Measurements from ENCODE around the gene PRDM15.

The PRDM15 gene

GRCh38 chr21:41864311-41865001, 14.7 kb downstream of the PRDM15 start:
- DNase-seq (ENCODE audit: low read depth in 2 of 2, low spot score in 1 of 2): no peak

GRCh38 chr21:41863439-41863740, 15.8 kb downstream of the PRDM15 start:
- no peak for DNase-seq (ENCODE audit: low read depth in 2 of 2, low spot score in 1 of 2)

DNA sequence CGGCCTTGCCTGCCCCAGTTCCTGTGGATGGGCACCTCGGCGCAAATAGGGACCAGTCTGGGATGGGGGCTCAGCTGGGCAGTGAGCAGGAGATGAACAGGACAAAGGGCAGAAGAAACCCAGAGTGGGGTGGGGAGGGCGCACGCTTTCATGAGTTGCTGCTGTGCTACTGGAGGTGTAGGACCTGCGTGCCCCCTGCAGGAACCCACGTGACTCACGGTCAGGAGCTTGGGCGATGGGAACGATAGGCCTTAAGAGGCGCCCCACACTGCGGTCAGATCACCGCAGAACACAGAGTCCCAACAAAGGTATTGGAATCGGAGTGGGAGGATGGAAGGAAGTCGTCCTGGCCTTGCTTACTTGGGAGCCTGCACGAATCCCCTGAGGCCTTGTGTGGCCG, 17.2 kb downstream of the PRDM15 start:
- no peak for DNase-seq (ENCODE audit: low read depth in 2 of 2, low spot score in 1 of 2)

DNA sequence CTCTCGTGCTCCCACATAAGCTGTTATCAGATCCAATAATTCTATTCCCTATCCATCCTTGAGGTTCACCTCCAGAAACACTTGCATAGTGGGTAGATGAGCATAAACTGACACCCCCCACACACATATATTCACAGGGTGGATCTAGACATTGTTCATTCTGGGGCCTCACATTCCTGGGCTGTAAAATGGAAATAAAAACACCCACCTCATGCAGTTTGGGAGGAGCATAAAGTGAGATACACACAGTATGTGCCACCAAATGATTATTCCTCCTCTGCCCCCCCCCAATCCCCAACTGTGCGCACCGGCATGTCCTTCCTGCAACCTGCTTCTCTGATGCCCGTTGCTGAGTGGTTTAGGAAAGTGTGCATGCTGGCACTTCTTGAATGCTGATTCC, 17.9 kb downstream of the PRDM15 start:
- no peak for DNase-seq (ENCODE audit: low read depth in 2 of 2, low spot score in 1 of 2)

- no peak for DNase-seq (ENCODE audit: low read depth in 2 of 2, low spot score in 1 of 2)
Measured at GRCh38 chr21:41859297-41859980, 19.7 kb downstream of the PRDM15 start.

- no peak for DNase-seq (ENCODE audit: low read depth in 2 of 2, low spot score in 1 of 2)
Measured at GRCh38 chr21:41858466-41859296, 20.5 kb downstream of the PRDM15 start.

- DNase-seq (ENCODE audit: low read depth in 2 of 2, low spot score in 1 of 2): no peak
Measured at GRCh38 chr21:41857771-41858300, 21.3 kb downstream of the PRDM15 start.

DNA sequence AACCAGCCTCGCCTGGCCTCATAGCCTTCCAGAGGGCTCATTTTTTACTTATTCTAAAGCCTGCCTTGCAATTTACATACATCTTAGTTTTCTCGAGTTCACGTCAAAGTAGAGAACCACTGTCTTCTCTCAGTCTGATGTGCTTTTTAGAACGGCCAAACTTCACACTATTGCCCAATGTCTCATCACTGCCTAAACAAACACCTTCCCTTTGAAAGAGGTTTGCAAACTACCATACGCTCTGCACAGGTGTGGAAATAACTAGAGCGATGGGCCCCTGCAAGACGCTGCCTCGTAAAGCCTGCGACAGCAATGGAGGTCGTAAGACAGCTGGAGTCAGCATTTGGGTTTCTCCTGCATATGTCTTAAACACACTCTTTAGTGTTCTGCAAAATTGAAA, 22.6 kb downstream of the PRDM15 start:
- no peak for DNase-seq (ENCODE audit: low read depth in 2 of 2, low spot score in 1 of 2)

GRCh38 chr21:41854426-41854995, 24.6 kb downstream of the PRDM15 start:
- DNase-seq (ENCODE audit: low read depth in 2 of 2, low spot score in 1 of 2): no peak

DNA sequence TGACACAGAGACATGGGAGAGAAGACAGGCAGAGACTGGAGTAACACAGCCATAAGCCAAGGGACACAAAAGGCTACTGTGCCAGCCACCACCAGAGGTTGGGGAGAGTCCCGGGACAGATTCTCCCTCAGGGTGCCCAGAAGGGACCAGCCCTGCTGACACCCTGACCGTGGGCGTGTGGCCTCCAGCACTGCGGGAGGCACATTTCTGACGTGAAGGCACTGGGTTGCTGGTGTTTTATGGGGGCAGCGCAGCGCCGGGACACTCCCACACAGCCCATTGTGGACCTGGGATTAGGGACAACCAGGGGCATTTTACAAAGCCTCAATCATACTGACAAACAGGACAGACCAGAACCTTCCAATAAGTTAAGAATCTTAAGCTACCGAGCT, 26.2 kb downstream of the PRDM15 start:
- DNase-seq (ENCODE audit: low read depth in 2 of 2, low spot score in 1 of 2): no peak

- DNase-seq (ENCODE audit: low read depth in 2 of 2, low spot score in 1 of 2): no peak
Measured at GRCh38 chr21:41852151-41852928, 26.8 kb downstream of the PRDM15 start.

GRCh38 chr21:41851090-41851790, 27.9 kb downstream of the PRDM15 start:
- DNase-seq (ENCODE audit: low read depth in 2 of 2, low spot score in 1 of 2): no peak

DNA sequence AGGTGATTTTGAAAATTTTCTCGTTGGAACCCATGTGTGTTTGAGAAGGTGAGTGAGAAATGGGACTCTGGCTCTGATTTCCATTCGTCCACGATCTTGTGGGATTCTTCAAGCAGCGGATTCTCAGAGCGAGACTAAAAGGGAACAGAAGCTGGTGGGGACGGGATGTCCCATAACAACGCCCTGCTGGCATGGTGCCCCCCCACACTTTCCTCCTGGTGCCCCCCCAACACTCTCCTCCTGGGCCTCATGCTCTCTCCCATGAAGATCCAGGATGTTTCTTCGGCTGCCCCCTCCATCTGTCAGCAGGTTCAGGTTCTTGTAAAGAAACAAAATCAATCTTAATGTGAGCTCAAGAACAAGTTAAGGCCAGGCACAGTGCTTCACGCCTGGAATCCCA, 29.1 kb downstream of the PRDM15 start:
- DNase-seq (ENCODE audit: low read depth in 2 of 2, low spot score in 1 of 2): no peak

DNA sequence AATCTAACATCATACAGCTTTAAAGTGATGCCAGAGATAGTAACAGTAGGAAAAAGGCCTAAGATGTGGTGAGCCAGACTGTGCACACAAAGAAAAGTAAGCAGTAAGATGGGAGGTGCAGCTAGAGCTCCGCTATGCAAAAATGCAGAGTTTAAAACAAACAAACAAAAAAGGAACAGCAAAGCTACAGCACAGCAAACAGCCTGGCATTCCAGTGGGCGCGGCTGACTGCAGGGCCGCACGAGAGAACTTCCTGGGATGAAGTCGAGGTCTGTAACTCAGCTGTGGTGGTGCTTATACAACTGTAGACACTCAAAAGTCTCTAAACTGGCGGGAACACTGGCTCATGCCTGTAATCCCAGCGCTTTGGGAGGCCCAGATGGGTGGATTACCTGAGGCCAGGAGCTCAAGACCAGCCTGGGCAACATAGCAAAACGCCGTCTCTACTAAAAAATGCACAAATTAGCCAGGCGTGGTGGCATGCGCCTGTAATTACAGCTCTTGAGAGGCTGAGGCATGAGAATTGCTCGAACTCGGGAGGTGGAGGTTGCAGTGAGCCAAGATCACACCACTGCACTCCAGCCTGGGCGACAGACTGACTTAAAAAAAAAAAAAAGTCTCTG, 30.1 kb downstream of the PRDM15 start:
- DNase-seq (ENCODE audit: low read depth in 2 of 2, low spot score in 1 of 2): no peak

DNA sequence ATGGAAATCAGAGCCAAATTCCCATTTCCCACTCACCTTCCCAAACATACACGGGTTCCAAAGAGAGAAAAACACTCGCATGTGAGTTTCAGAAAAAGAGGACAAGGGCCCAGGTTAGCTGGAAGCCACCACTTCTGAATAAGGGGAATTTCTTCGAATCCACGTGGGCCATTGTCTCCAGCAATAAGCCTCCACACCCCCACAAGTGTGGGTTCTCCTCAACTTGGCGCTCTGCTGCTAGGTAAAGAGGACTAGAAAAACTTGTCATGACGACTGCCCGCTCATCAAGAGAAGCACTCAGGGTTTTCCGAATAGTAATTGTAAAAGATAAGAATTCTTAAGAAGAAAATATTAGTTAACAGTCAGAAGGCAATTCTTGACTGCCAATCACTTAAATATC, 30.6 kb downstream of the PRDM15 start:
- no peak for DNase-seq (ENCODE audit: low read depth in 2 of 2, low spot score in 1 of 2)

DNA sequence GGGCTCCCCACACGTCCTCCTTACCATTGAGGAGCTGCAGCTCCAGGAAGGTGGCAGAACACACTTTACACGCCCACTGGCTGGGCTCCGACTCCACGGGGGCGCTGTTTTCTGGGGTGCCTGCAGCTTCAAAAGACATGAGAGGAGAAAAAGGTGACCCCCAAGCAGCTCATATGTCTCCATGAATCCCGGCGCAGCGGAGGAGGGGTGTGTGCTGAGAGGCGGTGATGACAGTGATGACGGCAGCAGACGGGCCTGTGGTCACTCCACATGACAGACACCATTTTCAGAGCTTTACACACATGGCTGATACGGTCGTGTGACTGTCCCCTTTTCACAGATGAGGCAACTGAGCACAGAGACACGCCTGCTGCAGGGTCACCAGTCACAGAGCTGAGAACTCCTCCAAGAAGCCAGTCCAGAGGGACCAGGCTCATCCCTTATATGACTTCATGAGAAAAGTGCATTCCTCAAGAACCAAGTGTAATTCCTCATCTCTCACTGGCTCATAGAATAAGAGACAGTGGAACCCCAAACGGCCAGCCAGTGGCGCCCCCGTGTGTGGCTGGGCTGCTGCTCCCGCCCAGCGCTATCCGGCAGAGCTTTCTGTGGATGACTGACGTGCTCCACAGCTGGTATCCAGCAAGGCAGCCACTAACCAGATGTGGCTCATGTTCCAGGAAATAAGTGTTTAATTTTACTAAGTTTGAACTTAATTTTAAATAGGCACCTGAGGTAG, 31.9 kb downstream of the PRDM15 start:
- DNase-seq (ENCODE audit: low read depth in 2 of 2, low spot score in 1 of 2): no peak

- DNase-seq (ENCODE audit: low read depth in 2 of 2, low spot score in 1 of 2): no peak
Measured at GRCh38 chr21:41846536-41846935, 32.6 kb downstream of the PRDM15 start.

DNA sequence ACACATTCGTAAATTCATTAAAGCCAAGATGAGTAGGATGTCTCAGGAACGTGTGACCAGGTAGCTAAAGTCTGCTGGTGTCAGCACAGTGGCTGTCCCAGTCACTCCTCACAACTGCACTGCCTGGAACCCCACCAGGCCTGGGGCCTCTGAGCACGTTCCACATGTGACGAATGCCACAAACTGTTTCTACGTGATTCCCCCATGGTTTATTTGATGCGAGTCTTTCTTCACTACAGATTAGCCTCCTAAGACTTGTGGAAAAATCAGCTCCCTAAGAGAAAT, 33.2 kb downstream of the PRDM15 start:
- no peak for DNase-seq (ENCODE audit: low read depth in 2 of 2, low spot score in 1 of 2)

DNA sequence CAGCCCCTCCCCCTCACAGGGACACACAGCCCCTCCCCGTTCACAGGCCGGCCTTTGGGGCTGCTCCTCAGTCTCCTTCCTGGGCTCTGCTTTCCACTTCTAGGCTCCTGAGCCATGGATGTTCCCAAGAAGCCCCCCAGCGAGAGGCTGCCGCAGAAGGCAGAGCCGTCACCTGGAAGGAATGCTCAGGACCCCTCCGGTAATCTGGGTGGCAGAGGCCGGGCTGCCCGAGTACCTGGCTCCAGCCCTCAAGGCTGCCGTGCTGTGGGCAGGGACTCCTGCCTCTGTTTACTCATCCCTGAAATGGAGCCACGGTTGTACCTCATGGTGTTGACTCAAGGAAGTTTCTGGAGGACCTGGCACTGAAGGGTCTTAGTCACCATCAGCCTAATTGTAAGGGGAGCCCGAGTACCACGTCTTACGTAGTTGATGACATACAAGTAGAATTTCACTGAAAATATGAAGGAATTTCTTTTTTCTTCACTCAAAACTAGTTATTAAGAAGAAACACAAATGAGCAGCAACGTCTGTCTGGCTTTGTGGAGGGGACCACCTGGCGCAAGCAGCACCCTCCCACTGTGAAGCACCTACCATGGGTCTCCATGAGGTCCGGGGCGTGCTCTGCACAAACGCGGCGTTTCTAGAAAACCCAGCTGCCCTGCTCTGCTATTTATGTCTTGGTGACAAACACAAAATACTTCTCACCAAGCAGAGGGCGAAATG, 33.7 kb downstream of the PRDM15 start:
- DNase-seq (ENCODE audit: low read depth in 2 of 2, low spot score in 1 of 2): no peak

Data from stimulated activated CD8-positive, alpha-beta memory T cell treated with anti-CD3 and anti-CD28 coated beads, Interleukin-4, amount 100 ng/mL, for 4 hours (primary cell).